HG03135 (cell line): Measurements from ENCODE around the gene SPIRE2.
"Not testable (repeated sequence)": the region's sequence is repeated elsewhere in the genome, so short reads cannot be mapped to it uniquely, and the experiment has no call there.

Experiments
- ATAC-seq: cut with Tn5 transposase; IDR thresholded peaks from one replicate; pipeline ENCODE4 v1.9.1; 2021; ENCODE audit warnings: mild to moderate bottlenecking, moderate library complexity; ENCODE audit not compliant: unreplicated experiment

The SPIRE2 gene

DNA sequence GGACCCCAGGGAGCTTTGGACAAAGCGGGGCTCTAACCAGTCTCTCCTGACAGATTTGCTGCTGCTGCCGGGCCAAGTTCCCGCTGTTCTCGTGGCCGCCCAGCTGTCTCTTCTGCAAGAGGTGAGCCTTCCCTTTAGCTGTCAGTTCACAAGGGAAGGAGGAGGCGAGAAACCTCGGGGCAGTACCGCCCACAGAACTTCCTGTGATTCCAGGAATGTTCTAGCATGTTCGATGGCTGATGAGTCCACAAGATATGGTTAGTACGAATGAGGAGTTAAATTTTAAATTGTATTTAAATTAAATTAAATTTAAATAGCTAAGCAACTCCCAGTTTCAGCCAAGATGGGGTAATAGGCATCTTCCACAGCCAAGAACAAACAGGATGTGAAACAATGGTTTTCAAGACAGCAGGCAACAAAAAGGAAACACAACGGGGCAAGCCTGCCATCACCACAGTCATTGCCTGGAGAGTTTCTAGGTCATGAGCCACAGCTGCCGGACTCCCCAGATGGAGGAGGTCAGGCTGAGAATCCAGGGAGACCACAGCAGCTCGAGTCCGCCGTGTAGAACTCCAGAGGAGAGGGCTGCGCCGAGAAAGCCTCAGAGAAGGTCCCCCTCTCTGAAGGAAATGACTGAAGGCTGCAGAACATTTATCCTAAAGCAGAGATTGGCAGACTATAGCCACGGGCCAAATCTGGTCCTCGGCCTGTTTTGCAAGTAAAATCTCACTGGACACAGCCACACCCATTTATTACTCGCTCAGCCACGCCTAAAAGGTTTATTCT is 35.7 kb downstream of the SPIRE2 start:
- ATAC-seq: peak; percentile 59

DNA sequence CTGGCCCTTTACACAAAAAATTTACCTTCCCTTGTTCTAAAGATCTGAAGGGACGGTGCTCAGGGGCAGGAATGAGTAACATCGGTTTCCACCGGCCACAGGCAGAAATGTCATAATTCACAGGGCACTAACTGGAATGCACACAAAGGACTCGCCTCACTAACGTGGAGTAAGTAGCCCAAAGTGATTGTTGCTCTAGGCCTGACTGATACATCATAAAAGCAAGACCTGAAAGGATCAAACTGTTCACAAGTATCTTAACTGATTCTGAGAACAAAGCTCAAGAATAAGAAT is 36.2 kb downstream of the SPIRE2 start:
- ATAC-seq: no peak

DNA sequence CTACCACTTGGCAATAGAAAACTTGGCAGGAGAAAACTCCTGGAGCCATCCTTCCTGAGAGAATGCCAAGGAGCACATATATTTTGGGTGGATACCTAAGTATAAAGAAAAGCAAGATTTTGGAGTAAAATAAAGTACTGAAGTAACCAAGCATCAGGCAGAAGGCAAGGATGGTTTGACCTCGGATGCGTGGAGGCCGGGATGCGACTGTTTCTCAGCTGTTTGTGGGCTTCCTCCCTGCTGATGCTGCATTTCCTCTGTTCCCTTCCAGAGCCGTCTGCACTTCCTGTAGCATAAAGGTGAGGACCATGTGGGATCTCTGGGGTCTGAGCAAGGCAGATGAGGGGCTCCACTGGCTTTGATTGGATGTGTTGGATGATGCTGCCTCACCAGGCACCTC is 39.6 kb downstream of the SPIRE2 start:
- ATAC-seq: no peak

GRCh38 chr16:89869911-89870310 is 41.6 kb downstream of the SPIRE2 start:
- ATAC-seq: no peak

DNA sequence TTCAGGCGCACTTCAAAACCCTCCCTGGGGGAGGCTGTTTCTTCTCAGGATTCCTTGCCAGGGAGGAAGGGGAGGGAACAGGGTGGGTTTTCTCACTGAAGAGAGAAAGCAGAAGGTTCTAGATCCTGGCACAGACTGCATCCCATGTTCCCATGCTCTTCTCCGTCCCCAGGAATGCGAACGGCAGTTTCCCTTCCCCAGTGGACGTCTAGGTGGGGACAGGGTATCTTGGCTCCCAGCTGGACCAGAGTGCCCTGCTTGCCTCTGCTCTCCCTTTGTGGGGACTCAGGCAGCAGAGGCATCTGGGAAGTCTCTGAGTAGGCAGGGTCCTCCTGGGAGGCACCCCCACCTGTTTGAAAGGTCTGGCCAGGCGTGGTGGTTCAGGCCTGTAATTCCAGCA is 42.2 kb downstream of the SPIRE2 start:
- no peak for ATAC-seq

GRCh38 chr16:89871895-89872294 is 43.6 kb downstream of the SPIRE2 start:
- no peak for ATAC-seq

DNA sequence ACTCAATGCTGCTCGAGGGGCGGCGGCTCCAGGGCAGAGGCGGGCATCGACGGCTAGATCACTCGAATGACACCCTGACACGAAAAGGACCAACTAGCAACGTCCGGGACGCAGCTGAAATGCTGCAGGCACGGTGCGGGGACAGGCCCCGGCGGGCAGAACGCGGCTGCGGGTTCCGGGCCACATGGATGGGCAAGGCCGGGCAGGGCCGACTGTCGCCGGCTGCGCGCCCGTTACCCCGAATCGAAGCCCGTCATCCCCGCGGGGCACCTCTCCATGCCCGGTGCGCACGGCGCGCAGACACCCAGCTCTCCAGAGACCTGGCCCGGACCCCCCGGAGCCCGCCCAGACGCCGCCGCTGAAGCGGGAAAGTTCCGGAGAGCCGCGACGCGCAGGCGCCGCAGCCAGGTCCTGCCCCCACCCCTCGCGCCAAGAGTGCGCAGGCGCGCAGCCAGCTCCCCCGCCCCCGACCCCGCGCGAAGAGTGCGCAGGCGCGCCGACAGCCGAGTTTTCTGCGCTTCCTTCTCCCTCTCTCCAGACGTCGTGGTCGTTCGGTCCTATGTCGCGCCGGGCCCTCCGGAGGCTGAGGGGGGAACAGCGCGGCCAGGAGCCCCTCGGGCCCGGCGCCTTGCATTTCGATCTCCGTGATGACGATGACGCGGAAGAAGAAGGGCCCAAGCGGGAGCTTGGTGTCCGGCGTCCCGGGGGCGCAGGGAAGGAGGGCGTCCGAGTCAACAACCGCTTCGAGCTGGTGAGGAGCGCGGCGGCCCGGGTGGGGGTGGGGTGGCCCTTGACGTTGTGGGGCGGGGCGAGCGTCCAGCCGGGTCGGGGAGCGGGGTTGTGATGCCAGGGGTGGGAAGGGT is 45.1 kb downstream of the SPIRE2 start, which contains the start of gene TCF25:
TSS of gene TCF25 (plus strand) at position 484 of the 863 bp plus-strand sequence. CDS start at position 560, 76 bp downstream.
- peak; percentile 33 for ATAC-seq

DNA sequence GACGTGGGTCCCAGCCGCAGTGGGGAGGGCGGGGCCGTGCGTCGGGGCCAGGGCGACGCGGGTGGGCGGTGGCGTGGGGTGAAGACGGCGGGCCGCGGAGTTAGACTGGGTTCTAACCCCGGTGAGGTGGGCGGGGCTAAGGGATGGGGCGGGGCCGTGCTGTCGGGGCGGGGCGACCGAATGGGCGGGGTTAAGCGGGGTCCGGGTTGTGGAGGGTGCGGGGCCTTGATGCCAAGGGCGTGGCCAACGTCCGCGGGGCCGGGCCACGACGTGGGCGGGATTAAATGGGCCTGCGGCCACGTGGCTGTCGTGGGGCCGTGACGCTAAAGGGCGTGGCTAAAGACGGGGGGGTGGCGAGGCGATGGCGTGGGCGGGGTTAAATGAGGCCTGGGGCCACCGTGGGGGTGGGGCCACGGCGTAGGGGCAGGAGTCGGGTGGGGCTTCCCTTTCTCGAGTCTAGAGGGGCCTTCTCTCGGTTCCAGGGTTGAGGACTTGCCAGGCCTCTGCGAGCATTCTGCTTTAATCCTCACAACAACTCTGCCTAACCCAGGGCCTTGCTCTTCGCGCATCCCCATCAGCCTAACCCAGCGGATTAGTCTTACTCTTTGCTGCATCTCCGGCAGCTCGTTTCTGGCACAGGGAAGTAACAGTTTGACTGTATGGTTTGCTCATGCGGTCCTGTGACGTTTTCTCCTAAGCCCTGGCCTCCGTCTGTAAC is 45.9 kb downstream of the SPIRE2 start:
- ATAC-seq: peak; percentile 68

DNA sequence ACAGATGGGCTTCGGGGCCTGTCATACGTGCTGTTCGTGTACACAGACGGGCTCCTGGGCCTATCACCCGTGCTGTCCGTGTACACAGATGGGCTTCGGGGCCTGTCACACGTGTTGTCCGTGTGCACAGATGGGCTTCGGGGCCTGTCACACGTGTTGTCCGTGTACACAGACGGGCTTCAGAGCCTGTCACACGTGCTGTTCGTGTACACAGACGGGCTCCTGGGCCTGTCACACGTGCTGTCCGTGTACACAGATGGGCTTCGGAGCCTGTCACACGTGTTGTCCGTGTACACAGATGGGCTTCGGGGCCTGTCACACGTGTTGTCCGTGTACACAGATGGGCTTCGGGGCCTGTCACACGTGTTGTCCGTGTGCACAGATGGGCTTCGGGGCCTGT is 50.8 kb downstream of the SPIRE2 start:
- not testable (repeated sequence) for ATAC-seq

- no peak for ATAC-seq
Observed at GRCh38 chr16:89880477-89881367, 52.4 kb downstream of the SPIRE2 start.

DNA sequence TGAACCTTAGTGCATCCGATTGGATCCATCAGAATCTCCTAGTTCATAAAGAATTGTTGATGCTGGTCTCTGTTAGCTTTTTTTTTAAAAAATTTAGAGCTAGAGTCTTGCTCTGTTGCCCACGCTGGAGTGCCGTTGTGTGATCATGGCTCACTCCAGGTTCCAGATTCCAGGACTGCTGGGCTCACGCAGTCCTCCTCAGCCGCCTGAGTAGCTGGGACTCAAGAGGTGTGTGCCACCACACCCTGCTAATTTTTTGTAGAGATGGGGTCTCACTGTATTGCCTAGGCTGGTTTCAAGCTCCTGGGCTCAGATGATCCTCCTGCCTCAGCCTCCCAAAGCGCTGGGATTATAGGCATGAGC is 53.1 kb downstream of the SPIRE2 start:
- no peak for ATAC-seq

- ATAC-seq: no peak
Observed at GRCh38 chr16:89883346-89884040, 55.2 kb downstream of the SPIRE2 start.

DNA sequence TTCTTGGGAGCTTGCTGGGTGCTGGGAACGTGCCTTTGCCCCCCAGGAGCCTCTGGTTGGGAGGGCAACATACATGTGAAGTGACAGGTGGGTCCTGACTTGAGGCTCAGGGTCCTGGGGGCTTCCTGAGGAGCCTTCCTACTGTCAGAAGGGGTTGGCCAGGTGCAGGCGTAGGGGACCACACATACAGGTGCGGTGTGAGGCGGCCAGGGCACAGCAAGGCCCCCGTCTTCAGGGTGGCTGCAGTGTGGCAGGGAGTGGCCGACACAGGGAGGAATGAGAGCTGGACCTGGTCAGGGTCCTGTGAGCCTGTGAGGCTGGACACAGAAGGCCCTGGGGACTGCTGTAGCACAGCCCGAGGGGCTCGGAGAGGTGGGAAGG is 55.8 kb downstream of the SPIRE2 start:
- no peak for ATAC-seq

DNA sequence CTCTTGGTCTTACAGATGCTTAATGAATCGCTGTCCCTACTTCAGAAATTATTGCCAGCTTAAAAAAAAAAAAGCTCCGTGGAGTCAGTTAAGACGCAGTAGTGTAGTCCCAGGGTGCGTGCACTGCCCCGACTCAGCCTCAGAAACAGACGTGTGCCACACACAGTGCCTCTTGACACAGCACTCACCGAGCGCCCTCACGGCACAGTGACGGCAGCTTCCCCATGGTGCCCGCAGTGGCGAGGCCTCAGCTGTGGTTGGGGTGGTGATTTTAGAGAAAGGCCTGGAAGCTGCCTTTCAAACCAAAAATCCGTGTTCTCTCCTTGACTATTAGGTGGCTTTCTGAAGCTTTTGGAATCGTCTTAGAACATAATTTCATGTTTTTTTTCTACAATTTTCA is 59.0 kb downstream of the SPIRE2 start:
- no peak for ATAC-seq

- ATAC-seq: no peak
Observed at GRCh38 chr16:89890200-89890599, 61.9 kb downstream of the SPIRE2 start.

DNA sequence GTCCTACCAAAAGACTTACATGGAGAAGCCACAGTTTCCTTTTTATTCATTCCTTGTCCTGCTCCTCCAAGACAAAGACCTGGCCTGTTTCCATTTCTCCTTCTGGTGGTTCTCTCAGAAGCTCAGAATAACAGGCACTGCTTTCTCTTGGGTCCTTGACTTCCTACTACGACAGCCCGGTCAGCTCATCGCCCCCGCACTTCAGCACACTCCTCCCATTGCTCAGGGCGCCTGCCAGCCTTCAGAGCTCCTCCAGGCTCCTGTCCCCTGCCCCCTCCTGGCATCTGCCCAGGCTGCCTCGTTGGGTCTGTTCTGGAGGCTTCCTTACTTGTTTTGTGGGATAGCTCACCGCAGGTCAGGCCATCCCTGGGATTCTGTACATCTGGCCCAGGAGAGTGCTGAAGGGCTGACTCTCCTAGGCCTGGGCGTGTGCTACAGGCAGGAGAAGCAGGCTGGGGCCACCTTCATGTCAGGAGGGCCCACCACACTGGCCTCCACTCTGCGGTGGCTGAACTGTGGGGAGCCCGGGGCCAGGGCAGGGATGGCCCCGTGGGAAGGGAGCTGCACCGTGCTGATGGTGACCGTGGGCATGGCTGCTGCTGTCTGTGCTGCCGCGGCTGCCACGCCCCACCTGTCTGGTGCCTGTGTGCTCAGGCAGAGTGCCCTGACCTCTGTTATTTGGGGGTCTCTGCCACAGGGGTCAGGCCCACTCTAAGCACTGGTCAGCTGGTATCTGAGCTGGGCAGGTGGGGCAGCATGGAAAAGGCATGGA is 62.8 kb downstream of the SPIRE2 start:
- no peak for ATAC-seq

DNA sequence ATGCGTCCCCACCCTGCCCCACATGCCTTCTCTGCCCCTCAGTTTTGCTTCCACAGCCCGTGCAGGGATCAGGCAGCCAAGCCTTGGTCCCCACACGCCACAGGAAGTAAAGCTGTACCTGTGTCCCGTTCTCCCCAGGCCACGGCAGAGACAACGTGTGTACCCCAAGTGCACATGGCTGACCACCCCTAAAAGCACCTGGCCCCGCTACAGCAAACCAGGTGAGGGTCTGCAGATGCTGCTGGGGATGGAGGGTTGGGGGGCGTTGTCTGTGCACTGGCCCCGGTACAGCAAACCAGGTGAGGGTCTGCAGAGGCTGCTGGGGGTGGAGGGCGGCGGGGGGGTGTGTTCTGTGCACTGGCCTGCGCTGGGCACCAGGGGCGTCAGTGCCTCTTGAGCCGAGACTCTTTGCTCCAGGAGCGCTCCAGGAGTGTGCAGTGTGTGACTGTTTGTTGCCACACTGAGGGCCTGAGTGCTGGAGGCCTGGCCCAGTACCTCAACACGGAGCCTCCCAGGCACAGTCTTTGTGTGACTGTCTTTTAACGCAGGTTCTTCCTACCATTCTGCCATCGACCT is 63.9 kb downstream of the SPIRE2 start:
- no peak for ATAC-seq

GRCh38 chr16:89892635-89893034 is 64.4 kb downstream of the SPIRE2 start:
- ATAC-seq: no peak
